Measurements from ENCODE around the gene SLIT3.

- no peak for TF ChIP-seq ETV6 (IDR thresholded peaks at IDR 0.05; ENCODE audit: borderline replicate concordance in 1 of 2, low read depth in 2 of 2, low read length in 1 of 2)
- TF ChIP-seq ETV6 (CRISPR knock-in tag; IDR thresholded peaks at IDR 0.05; ENCODE audit: borderline replicate concordance), result no peak
- no peak for TF ChIP-seq CEBPB (tag; IDR thresholded peaks at IDR 0.05)
- no peak for TF ChIP-seq ZZZ3 (IDR thresholded peaks at IDR 0.05)
- TF ChIP-seq MECOM (CRISPR knock-in tag; IDR thresholded peaks at IDR 0.05), result no peak
- no peak for TF ChIP-seq DACH1 (IDR thresholded peaks at IDR 0.05; ENCODE audit: partially characterized antibody)
Observed at GRCh38 chr5:169294621-169295020, 6.3 kb downstream of the SLIT3 start.
